Epithelial cell of esophagus (primary cell): ENCODE results near the gene PIGR.

ENCODE experiments used
- DNase-seq: peaks from one replicate; pipeline ENCODE4 v3.0.0; 2010; ENCODE audit warnings: low read depth
- H3K4me3 ChIP-seq: 2 replicates; pipeline ENCODE4 v1.5.1; 2011; ENCODE audit warnings: mild to moderate bottlenecking, low read length, control low read depth
- CTCF ChIP-seq: IDR thresholded peaks from 2 replicates; pipeline ENCODE4 v1.5.1; 2011; ENCODE audit warnings: low read depth, mild to moderate bottlenecking, low read length, control low read depth, inconsistent platforms; ENCODE audit not compliant: insufficient read depth; ENCODE audit errors: missing control alignments

The PIGR gene, protein sequence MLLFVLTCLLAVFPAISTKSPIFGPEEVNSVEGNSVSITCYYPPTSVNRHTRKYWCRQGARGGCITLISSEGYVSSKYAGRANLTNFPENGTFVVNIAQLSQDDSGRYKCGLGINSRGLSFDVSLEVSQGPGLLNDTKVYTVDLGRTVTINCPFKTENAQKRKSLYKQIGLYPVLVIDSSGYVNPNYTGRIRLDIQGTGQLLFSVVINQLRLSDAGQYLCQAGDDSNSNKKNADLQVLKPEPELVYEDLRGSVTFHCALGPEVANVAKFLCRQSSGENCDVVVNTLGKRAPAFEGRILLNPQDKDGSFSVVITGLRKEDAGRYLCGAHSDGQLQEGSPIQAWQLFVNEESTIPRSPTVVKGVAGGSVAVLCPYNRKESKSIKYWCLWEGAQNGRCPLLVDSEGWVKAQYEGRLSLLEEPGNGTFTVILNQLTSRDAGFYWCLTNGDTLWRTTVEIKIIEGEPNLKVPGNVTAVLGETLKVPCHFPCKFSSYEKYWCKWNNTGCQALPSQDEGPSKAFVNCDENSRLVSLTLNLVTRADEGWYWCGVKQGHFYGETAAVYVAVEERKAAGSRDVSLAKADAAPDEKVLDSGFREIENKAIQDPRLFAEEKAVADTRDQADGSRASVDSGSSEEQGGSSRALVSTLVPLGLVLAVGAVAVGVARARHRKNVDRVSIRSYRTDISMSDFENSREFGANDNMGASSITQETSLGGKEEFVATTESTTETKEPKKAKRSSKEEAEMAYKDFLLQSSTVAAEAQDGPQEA

DNA sequence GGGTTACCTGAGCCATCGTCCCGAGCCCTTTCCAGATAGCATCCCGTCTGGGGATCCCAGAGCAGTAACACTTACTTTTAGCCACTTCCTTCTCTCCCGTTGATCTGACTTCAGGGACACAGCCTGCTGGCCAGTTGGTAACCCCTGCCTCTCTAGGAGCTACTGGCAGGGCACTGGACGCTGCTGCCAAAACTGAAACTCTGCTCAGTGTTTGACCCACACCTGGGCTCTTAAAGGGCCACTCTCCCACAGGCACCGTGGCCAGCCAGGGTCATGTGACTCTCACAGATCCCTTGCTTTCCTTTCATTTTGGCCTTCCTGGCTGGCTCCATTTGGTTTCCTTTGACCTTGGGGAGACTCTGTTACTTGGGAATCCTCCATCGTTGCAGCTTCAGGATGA lies at the start of gene PIGR:
PIGR (minus strand) TSS at position 206 of the 400 bp plus-strand sequence. CDS start 5,935 bp downstream, outside the sequence.
- H3K4me3 ChIP-seq: no peak within 1 kb of the TSS
- DNase-seq: no peak
- TF ChIP-seq CTCF: no peak

DNA sequence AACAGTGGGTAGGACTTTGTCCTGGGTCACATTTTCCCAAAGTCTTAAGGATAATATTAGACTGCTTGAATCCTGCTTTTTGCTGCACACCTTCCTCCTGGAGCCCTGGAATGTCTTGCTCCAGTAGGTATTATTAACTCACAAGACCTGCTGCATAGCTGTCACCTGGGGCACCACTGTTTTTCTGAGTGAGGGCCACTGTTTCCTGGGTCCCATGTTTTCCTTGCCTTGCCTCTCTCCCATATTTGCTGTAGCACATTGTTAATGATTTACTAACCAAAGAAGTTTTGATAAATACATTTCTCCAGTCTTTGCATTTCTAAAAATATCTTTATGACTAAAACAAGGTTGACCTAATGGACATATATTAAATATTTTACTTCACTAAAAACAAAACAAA lies 46.5 kb upstream of the PIGR start:
- no peak for DNase-seq
- no peak for TF ChIP-seq CTCF
- no peak overlapping the region for H3K4me3 ChIP-seq

DNA sequence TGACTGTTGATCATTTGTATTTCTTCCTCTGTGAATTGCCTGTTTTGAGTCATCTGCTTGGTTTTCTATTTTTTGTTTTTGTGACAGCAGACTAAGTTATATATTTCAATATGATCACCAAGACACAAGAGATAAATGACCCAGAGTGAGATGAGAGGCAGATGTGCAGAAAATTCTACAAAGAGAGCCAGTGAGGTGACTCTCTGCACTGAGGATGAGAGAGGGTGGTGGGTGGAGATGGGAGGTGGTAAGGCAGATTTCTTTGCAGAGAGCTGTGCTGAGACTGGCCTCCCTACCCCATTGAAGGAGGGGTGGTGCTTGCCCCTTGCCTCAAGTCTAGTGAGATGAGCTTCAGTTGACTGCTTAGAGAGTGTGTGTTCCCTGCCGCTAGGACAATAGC lies 41.6 kb upstream of the PIGR start:
- TF ChIP-seq CTCF: no peak
- DNase-seq: no peak

DNA sequence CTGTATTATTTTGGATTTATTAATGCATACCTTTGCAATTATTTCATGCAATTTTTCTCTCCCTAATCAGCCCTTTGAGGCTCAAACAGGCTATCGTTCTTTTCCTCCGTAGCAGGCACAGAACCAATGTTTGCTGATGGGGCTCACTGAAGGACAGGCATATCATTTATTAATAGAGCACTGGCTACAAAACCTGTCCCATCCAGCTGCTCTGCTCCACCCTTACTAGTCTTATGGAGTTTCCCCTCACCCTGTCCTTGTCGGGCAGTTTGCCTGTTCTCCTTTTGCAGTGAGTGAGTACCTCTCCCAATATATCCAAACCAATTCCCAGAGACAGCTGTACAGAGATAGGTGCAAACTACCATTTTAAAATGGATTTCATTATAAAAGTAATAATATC lies 40.6 kb upstream of the PIGR start:
- no peak for DNase-seq
- TF ChIP-seq CTCF: no peak
- H3K4me3 ChIP-seq: no peak overlapping the region

More for the DNA sequence above, 41.6 kb upstream of the PIGR start:
- H3K4me3 ChIP-seq: no peak overlapping the region

DNA sequence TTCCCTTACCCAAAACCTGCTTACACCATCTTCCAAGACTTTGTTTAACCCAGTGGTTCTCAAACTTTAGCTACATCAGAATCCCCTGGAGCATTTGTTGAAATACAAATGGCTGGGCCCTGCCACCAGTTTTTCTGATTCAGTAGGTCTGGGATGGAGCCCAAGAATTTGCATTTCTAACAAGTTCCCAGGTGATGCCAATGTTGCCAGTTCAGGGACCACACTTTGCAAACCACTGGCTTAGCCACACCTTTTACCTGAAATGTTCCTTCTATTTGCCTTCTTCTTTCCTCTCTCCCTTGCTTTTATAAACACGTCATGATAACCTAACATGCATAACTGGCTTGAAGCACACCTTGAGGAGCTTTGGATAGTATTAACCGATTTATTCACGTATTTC lies 40.1 kb upstream of the PIGR start:
- no peak for TF ChIP-seq CTCF
- DNase-seq: no peak
- no peak overlapping the region for H3K4me3 ChIP-seq

- no peak overlapping the region for H3K4me3 ChIP-seq
- TF ChIP-seq CTCF: no peak
- no peak for DNase-seq
Measured at GRCh38 chr1:206985162-206985749, 39.0 kb upstream of the PIGR start.
